ENCODE data around the gene PTGR3. TPM values are rescaled to one million over a fixed set of nuclear protein-coding genes. Genes with fewer than 3 reads are reported as not detected.

The PTGR3 gene
- total RNA-seq, 1 experiment from 2014 or later = 9.3 TPM

GRCh38 chr18:75238786-75239185, 29.8 kb upstream of the PTGR3 start:
- no peaks in the 10 kb centered on the region for H3K4me1 Mint-ChIP-seq (ENCODE audit: low read depth, unreplicated experiment)
- no peak for TF ChIP-seq CTCF (IDR thresholded peaks at IDR 0.05; ENCODE audit: insufficient read depth in 1 of 2, low read depth in 1 of 2, low read length in 1 of 2, severe bottlenecking in 1 of 2, unreplicated experiment in 1 of 2)
- no peaks in the 10 kb centered on the region for H3K27me3 Mint-ChIP-seq (ENCODE audit: insufficient read depth, unreplicated experiment)
- no peak overlapping the region for H3K27ac Mint-ChIP-seq (ENCODE audit: unreplicated experiment)
- CTCF ChIA-PET = no interaction called here
- Histone ChIP-seq H3K4me3 (ENCODE audit: low read depth, low read length) (no peak overlapping the region), H3K9me3 (no peaks in the 10 kb centered on the region), H3K27me3 (replicated peaks; ENCODE audit: control insufficient read depth, insufficient read depth, low read length) (no peaks in the 10 kb centered on the region), H3K36me3 (ENCODE audit: control insufficient read depth, insufficient read depth, low read length) (no peaks in the 10 kb centered on the region), H3K4me1 (no peaks in the 10 kb centered on the region)
- no peaks in the 10 kb centered on the region for H3K36me3 Mint-ChIP-seq (ENCODE audit: insufficient read depth, unreplicated experiment)
- no peak overlapping the region for H3K4me3 Mint-ChIP-seq (ENCODE audit: unreplicated experiment)
- no peak for DNase-seq
- H3K9me3 Mint-ChIP-seq (ENCODE audit: unreplicated experiment) = no peaks in the 10 kb centered on the region
- POLR2A ChIA-PET = no interaction called here
- BruUV-seq (replicated peaks) = no TSS peak
- intact Hi-C loops (cut with micrococcal nuclease; ENCODE audit: unreplicated experiment) = no loop called here

- BruUV-seq (replicated peaks) = no TSS peak
- no peaks in the 10 kb centered on the region for H3K36me3 Mint-ChIP-seq (ENCODE audit: insufficient read depth, unreplicated experiment)
- no peaks in the 10 kb centered on the region for H3K27me3 ChIP-seq (replicated peaks; ENCODE audit: control insufficient read depth, insufficient read depth, low read length)
- no peaks in the 10 kb centered on the region for H3K27me3 Mint-ChIP-seq (ENCODE audit: insufficient read depth, unreplicated experiment)
- H3K4me1 ChIP-seq = no peaks in the 10 kb centered on the region
- no peak for DNase-seq
- ChIA-PET POLR2A (no interaction called here), CTCF (no interaction called here)
- no peak overlapping the region for H3K4me3 ChIP-seq (ENCODE audit: low read depth, low read length)
- no peaks in the 10 kb centered on the region for H3K4me1 Mint-ChIP-seq (ENCODE audit: low read depth, unreplicated experiment)
- no peaks in the 10 kb centered on the region for H3K9me3 ChIP-seq
- H3K27ac Mint-ChIP-seq (ENCODE audit: unreplicated experiment) = no peak overlapping the region
- H3K36me3 ChIP-seq (ENCODE audit: control insufficient read depth, insufficient read depth, low read length) = no peaks in the 10 kb centered on the region
- TF ChIP-seq CTCF (IDR thresholded peaks at IDR 0.05; ENCODE audit: insufficient read depth in 1 of 2, low read depth in 1 of 2, low read length in 1 of 2, severe bottlenecking in 1 of 2, unreplicated experiment in 1 of 2) = no peak
- intact Hi-C loops (cut with micrococcal nuclease; ENCODE audit: unreplicated experiment) = no loop called here
- H3K9me3 Mint-ChIP-seq (ENCODE audit: unreplicated experiment) = no peaks in the 10 kb centered on the region
- H3K4me3 Mint-ChIP-seq (ENCODE audit: unreplicated experiment) = no peak overlapping the region
These were observed 29.2 kb upstream of the PTGR3 start for GRCh38 chr18:75238100-75238499.

- H3K4me1 Mint-ChIP-seq (ENCODE audit: low read depth, unreplicated experiment) = no peaks in the 10 kb centered on the region
- intact Hi-C loops (cut with micrococcal nuclease; ENCODE audit: unreplicated experiment) = no loop called here
These were observed 27.0 kb upstream of the PTGR3 start for GRCh38 chr18:75235896-75236295.

More at GRCh38 chr18:75235896-75236295, 27.0 kb upstream of the PTGR3 start:
- no peak for DNase-seq
- no peaks in the 10 kb centered on the region for H3K27me3 ChIP-seq (replicated peaks; ENCODE audit: control insufficient read depth, insufficient read depth, low read length)
- Mint-ChIP-seq H3K27me3 (ENCODE audit: insufficient read depth, unreplicated experiment) (no peaks in the 10 kb centered on the region), H3K36me3 (ENCODE audit: insufficient read depth, unreplicated experiment) (no peaks in the 10 kb centered on the region), H3K9me3 (ENCODE audit: unreplicated experiment) (no peaks in the 10 kb centered on the region), H3K4me3 (ENCODE audit: unreplicated experiment) (no peak overlapping the region), H3K27ac (ENCODE audit: unreplicated experiment) (no peak overlapping the region)
- TF ChIP-seq CTCF (IDR thresholded peaks at IDR 0.05; ENCODE audit: insufficient read depth in 1 of 2, low read depth in 1 of 2, low read length in 1 of 2, severe bottlenecking in 1 of 2, unreplicated experiment in 1 of 2) = no peak
- no peaks in the 10 kb centered on the region for H3K36me3 ChIP-seq (ENCODE audit: control insufficient read depth, insufficient read depth, low read length)
- H3K4me3 ChIP-seq (ENCODE audit: low read depth, low read length) = no peak overlapping the region
- H3K9me3 ChIP-seq = no peaks in the 10 kb centered on the region
- H3K4me1 ChIP-seq = no peaks in the 10 kb centered on the region
- ChIA-PET POLR2A (no interaction called here), CTCF (no interaction called here)
- BruUV-seq (replicated peaks) = no TSS peak
